Esophagus muscularis mucosa (tissue), 2 donors: Measurements from ENCODE around the gene ZFR.

Experiments
- POLR2A ChIP-seq: fragments of 450-650 bp; IDR thresholded peaks from one replicate; pipeline ENCODE4 v1.6.1; 2017; ENCODE audit warnings: antibody characterized with exemption, moderate library complexity, mild to moderate bottlenecking, low read depth
- POLR2AphosphoS5 ChIP-seq, 2 donors: sonication (generic); formaldehyde crosslinking; IDR thresholded peaks; one replicate each; pipeline ENCODE4 v1.6.1; 2017; ENCODE audit warnings: antibody characterized with exemption in 2 of 2

GRCh38 chr5:32390819-32391591, 53.5 kb downstream of the ZFR start:
- peak in 1 of 2 donors; percentile 39 for TF ChIP-seq POLR2AphosphoS5 (IDR thresholded peaks at IDR 0.05)
- no peak for TF ChIP-seq POLR2A
